Measurements from ENCODE around the gene KCNMA1. TPM values are rescaled to one million over a fixed set of nuclear protein-coding genes. Genes with fewer than 3 reads are reported as not detected.

The KCNMA1 gene
- total RNA-seq, 3 donors from 2014 or later: 13.6 to 37.8 (median 15.1) TPM

DNA sequence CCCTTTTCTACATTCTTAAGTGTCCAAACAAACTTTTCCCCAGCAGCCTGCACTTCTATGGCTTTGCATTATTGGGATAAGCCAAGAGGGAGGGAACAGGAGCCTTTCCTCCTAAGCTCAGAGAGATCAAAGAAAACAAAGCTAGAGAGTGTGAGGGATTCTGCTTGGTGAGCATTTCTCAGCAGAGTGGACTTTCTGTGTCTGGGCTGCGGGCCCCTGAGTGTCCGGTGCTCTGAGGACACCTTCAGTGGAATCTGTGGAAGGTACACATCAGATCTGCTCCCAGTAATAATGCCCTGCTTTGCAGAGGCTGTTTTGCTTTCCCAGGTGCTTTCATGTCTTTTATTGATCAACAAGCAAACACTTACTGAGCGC, 50.2 kb downstream of the KCNMA1 start:
- TF ChIP-seq POLR2A (IDR thresholded peaks at IDR 0.05): no peak
- TF ChIP-seq CTCF (IDR thresholded peaks at IDR 0.05): no peak
- no peak for TF ChIP-seq POLR2AphosphoS5 (IDR thresholded peaks at IDR 0.05)
- intact Hi-C loops (cut with DNase I; ENCODE audit: low total_unique reads): no loop called here
- H3K4me3 ChIP-seq: no peak overlapping the region
- no peaks in the 10 kb centered on the region for H3K4me1 ChIP-seq
- H3K36me3 ChIP-seq: no peaks in the 10 kb centered on the region
- no peaks in the 10 kb centered on the region for H3K9me3 ChIP-seq
- H3K27ac ChIP-seq: peak overlapping the region in 1 of 2 donors; percentile 26
- DNase-seq (ENCODE audit: low spot score in 2 of 2): no peak
- H3K27me3 ChIP-seq: no peaks in the 10 kb centered on the region

DNA sequence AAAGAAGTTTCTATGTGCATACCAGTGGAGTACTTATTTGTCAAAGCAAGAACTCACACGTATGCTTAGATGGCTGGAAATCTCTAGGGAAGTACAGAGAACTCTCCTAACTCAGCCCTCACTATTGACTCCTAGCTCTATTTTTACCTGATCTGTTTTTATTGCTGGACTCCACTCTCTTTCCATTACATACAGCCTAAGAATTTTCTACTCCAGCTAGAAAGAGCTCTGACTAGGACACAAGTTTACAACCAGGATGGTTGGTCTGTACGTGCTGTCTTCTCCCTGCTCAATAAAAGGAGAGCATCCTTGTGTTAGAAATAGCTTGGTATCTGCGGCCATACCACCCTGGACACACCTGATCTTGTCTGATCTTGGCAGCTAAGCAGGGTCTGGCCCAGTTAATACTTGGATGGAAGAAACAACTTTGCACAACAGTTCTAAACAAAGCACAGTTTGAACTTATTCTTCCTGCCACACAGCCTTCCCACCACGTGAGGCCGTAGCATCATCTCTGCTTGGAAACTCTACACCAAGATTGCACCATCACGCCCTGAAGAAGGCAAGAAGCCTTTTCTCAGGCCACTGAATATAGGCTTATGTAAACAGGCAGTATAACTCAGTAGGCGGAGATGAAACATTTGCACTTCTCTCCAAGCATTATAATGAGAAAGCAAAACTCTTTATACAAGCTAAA, 50.7 kb downstream of the KCNMA1 start:
- H3K4me1 ChIP-seq: no peaks in the 10 kb centered on the region
- TF ChIP-seq POLR2AphosphoS5 (IDR thresholded peaks at IDR 0.05) (peak in 1 of 3 donors; percentile 35), CTCF (IDR thresholded peaks at IDR 0.05) (no peak)
- no peaks in the 10 kb centered on the region for H3K9me3 ChIP-seq
- no peak overlapping the region for H3K4me3 ChIP-seq
- peak overlapping the region in 1 of 2 donors; percentile 44 for H3K27ac ChIP-seq
- intact Hi-C loops (cut with DNase I; ENCODE audit: low total_unique reads): no loop called here
- no peaks in the 10 kb centered on the region for H3K36me3 ChIP-seq
- DNase-seq (ENCODE audit: low spot score in 2 of 2): no peak
- H3K27me3 ChIP-seq: no peaks in the 10 kb centered on the region

DNA sequence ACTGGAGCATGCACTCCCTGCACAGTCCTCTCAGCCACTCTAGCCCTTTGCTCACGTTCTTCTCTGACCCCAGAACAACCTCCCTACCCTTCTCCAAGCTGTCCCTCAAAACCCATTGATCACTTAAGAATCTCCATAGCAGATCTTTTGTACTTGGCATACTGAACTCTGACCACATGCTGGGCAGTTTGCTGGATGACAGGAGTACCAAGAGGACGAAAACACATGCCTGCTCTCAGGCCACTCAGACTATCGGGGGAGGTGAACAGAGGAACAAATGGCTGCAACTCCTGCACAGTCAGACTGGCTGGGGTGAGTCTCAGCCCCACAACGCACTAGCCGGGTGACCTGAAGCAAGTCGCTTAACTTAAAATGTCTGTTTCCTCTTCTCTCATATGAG, 52.7 kb downstream of the KCNMA1 start:
- H3K4me1 ChIP-seq: no peaks in the 10 kb centered on the region
- intact Hi-C loops (cut with DNase I; ENCODE audit: low total_unique reads): no loop called here

GRCh38 chr10:77583527-77583926, 54.1 kb downstream of the KCNMA1 start:
- Histone ChIP-seq H3K4me3 (no peak overlapping the region), H3K27ac (no peak overlapping the region), H3K27me3 (no peaks in the 10 kb centered on the region), H3K4me1 (no peaks in the 10 kb centered on the region), H3K9me3 (no peaks in the 10 kb centered on the region), H3K36me3 (no peaks in the 10 kb centered on the region)
- intact Hi-C loops (cut with DNase I; ENCODE audit: low total_unique reads): no loop called here
- no peak for TF ChIP-seq POLR2AphosphoS5 (IDR thresholded peaks at IDR 0.05)
- no peak for TF ChIP-seq POLR2A (IDR thresholded peaks at IDR 0.05)
- no peak for TF ChIP-seq CTCF (IDR thresholded peaks at IDR 0.05)
- DNase-seq (ENCODE audit: low spot score in 2 of 2): no peak

More for the DNA sequence above, 52.7 kb downstream of the KCNMA1 start:
- H3K27me3 ChIP-seq: no peaks in the 10 kb centered on the region
- TF ChIP-seq CTCF (IDR thresholded peaks at IDR 0.05) (no peak), POLR2A (IDR thresholded peaks at IDR 0.05) (no peak), POLR2AphosphoS5 (IDR thresholded peaks at IDR 0.05) (no peak)
- H3K36me3 ChIP-seq: no peaks in the 10 kb centered on the region
- H3K9me3 ChIP-seq: no peaks in the 10 kb centered on the region
- DNase-seq (ENCODE audit: low spot score in 2 of 2): no peak
- H3K27ac ChIP-seq: no peak overlapping the region
- H3K4me3 ChIP-seq: no peak overlapping the region

DNA sequence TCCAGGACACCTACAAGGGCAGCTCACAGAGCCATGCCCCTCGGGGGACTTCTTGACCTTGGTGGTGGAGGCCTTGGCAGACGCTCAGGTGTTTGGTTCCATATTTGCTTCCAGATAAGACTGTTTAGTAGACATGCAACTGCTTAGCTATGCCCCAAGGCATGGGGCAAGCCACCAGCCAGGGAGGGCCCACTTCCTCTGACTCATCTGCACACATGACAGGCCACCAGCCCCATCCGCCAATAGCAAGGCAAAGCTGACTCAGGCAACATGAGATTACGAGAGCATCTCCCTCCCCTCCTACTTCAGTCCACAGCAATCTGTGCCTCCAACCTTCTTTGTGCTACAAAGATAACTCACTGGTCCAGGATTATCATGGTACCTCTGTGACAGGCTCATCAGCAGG, 54.9 kb downstream of the KCNMA1 start:
- DNase-seq (ENCODE audit: low spot score in 2 of 2): no peak
- intact Hi-C loops (cut with DNase I; ENCODE audit: low total_unique reads): no loop called here
- TF ChIP-seq CTCF (IDR thresholded peaks at IDR 0.05) (no peak), POLR2AphosphoS5 (IDR thresholded peaks at IDR 0.05) (no peak), POLR2A (IDR thresholded peaks at IDR 0.05) (no peak)

More for the DNA sequence above, 54.9 kb downstream of the KCNMA1 start:
- Histone ChIP-seq H3K27me3 (no peaks in the 10 kb centered on the region), H3K9me3 (no peaks in the 10 kb centered on the region), H3K27ac (no peak overlapping the region), H3K36me3 (no peaks in the 10 kb centered on the region), H3K4me3 (no peak overlapping the region), H3K4me1 (no peaks in the 10 kb centered on the region)
